Body of pancreas (tissue), 4 donors: ENCODE results near the gene DLG2.

ENCODE experiments used
- POLR2A ChIP-seq, 3 donors: fragments of 450-650 bp; IDR thresholded peaks; one replicate each; pipeline ENCODE4 v1.6.1; 2016; ENCODE audit warnings: antibody characterized with exemption in 3 of 3, mild to moderate bottlenecking in 2 of 3
- TF ChIP-seq, protein P1 (sequence below), 7 experiments: fragments of 450-650 bp in 4 of 7; fragments of 200-600 bp in 3 of 7; sonication (generic) in 3 of 7; IDR thresholded peaks; one replicate each; pipeline ENCODE4 v1.5.1; 2016 to 2019; ENCODE audit warnings: antibody characterized with exemption in 7 of 7

DNA sequence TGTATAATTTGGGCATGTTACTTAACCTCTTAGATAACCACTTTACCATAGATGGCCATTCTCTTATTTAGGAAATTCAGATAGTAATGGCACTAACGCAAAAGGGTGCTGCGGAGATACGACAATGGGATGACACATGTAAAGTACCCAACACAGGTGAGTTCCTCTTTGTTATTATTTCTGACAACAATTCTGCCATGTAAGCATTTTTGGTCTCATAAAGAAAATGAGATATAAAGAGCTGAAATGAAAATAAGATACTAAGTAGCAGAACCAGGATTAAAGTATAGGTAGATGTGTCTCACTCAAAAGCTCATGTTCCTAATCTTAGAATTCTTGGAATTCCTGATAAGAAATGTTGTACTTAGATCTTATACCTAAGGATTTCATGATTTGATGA, 2080.8 kb downstream of the DLG2 start:
- TF ChIP-seq, protein P1, sequence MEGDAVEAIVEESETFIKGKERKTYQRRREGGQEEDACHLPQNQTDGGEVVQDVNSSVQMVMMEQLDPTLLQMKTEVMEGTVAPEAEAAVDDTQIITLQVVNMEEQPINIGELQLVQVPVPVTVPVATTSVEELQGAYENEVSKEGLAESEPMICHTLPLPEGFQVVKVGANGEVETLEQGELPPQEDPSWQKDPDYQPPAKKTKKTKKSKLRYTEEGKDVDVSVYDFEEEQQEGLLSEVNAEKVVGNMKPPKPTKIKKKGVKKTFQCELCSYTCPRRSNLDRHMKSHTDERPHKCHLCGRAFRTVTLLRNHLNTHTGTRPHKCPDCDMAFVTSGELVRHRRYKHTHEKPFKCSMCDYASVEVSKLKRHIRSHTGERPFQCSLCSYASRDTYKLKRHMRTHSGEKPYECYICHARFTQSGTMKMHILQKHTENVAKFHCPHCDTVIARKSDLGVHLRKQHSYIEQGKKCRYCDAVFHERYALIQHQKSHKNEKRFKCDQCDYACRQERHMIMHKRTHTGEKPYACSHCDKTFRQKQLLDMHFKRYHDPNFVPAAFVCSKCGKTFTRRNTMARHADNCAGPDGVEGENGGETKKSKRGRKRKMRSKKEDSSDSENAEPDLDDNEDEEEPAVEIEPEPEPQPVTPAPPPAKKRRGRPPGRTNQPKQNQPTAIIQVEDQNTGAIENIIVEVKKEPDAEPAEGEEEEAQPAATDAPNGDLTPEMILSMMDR (IDR thresholded peaks at IDR 0.05), result no peak
- no peak for TF ChIP-seq POLR2A (IDR thresholded peaks at IDR 0.05)
